Measurements from ENCODE around the gene FAM168B.

The FAM168B gene

DNA sequence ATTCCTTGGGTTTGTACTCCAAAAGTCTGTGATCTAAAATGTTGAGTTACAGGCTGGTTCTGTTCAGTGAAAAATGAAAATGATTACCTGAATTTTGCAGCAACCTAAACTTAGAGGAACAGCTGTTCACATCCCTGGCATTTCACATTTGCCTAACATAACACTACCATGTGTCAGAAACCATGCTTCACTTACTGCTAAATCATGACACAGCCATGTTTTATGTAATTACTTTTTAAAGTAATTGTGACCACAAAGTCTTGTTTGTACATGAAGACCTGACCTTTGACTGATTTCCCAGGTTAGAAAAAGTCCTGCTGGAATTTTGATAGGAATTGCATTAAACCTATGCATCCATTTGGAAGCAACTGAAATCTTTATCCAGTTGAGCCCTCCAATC lies 79.1 kb downstream of the FAM168B start:
- no peak for DNase-seq

DNA sequence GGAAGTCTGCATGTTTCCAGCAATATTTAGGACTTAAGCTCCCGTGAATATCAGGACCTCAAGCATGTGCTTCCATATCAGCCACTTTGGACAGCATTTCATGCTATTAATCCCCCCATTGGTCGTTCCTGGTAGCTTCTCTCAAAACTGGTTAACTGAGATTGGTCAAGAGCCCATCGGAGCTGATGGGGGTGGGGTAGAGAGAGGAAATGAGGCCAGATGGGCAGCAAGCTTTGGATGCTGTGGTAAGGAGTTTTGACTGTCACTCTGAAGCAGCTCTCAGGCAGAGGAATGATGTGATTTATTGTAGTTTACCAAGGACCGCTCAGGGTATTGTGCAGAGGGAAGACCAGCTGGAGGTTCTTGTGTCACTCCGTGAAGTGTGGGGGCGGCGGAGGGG lies 81.8 kb downstream of the FAM168B start:
- DNase-seq, result no peak

- DNase-seq, result no peak
These were observed 82.7 kb downstream of the FAM168B start for GRCh38 chr2:131010566-131010965.

DNA sequence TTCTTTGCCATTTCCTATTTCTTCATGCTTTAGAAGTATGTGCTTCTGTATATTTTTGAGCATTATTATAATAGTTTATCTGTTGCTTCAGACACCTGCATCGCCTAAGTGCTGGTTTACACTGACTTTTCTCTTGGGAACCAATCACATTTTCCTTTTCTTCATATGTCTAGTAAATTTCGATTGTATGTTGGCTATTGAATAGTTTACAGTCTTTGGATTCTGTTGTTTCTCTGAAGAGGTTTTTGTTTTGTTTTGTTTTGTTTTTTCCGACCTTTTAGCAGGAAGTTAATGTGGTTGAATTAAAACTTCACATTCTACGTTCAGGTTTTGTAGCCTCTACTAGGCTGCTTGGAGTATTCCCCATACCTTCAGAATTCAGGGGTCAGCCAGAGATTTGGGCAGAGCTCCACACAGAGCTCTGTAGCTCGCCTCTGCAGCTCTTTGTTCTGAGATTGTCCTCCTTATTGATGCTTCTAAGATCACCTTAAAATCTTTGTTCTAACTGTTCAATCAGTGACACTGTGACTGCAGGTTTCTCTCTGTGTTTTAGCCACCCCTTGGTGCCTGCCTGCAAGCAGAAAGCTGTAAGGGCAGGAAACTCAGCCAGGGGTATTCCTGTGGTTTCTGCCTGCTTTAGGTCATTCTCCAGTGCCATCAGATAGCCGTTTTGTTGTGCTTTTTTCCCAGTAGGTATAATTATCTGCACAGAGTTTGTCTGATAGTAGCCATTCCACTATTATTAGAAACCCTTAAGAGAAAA lies 83.4 kb downstream of the FAM168B start:
- no peak for DNase-seq

- DNase-seq, result no peak
These were observed 84.3 kb downstream of the FAM168B start for GRCh38 chr2:131008967-131009366.

GRCh38 chr2:131006561-131006960 lies 86.7 kb downstream of the FAM168B start:
- DNase-seq, result no peak

DNA sequence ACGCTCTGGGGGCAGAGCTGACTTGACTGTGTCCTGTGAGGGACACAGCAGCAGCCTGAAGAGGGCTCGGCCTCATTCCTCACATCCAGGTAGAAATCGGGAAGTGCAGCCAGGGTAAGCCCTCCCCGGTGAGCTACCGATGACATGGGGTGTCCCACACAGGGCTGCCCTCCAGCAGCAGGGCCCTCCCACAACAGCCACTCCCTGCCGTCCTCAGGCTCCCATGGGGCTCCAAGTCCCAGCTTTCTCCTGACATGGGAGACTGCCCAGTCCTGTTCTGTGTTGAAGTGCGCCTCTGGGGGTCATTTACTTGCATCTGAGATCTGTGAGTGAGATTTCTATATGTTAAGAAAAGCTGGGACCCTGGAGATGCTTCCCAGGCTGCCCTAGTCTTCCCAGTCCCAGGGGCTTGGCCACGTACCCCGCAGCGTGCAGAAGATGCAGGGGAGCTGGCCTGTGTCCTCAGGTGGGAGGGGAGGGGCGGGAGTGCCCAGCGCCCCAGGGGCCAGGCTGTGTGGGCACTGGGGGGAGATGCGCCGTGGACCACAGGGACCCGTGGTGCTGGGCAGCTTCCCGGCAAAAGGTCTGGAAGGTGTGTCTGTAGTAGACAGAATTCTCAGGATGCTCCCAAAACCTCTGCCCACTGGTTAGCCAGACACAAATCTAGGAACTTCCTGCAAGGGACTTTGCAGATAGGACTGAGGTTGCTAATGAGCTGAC lies 87.9 kb downstream of the FAM168B start:
- no peak for DNase-seq

DNA sequence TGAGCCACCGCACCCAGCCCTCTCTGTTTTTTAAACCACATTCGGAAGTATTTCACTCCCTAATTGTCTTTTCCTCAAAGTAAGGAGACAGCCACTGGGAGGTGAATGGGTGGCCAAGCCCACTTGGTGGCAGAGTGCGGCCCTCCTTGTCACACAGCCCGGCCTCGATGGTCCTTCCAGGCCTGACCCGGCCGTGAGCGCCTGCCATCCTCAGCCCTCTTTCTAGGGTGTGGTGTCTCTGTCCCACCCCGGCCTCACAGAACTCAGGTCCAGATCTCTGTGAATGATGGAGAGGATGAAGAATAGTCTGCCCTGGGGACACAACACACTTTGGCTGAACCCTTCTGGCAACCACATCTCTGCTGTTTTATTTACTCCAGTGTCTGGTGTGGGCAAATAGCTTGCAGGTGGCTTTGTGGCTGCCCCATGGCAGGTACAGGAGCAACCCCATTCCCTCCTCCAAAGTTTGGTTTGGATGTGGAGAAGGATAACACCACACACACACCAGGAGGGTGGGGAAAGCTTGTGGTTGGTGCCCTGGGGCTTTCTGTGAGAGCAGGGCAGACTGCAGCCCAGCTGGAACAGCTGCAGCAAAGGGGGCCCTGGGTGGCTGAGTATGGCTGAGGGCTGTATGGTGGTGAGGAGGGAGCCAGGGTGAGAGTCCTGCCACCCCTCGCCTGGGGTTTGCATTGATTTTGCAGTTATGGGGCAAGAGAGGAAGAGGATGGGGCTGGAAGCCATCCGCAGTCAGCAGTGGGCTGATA lies 88.6 kb downstream of the FAM168B start:
- DNase-seq, result no peak

GRCh38 chr2:130998561-130998960 lies 94.7 kb downstream of the FAM168B start:
- no peak for DNase-seq
